Endodermal cell (in vitro differentiated cells): ENCODE results near the gene HSPA9. TPM values are rescaled to one million over a fixed set of nuclear protein-coding genes. Genes with fewer than 3 reads are reported as not detected.
"Not testable (repeated sequence)": the region's sequence is repeated elsewhere in the genome, so short reads cannot be mapped to it uniquely, and the experiment has no call there.

ENCODE experiments used
- DNase-seq: peaks from one replicate; pipeline ENCODE4 v3.0.0-alpha.2; 2017
- H3K27ac ChIP-seq: 2 replicates; pipeline ENCODE4 v1.5.1; 2013; ENCODE audit warnings: mild to moderate bottlenecking, low read depth, low read length, moderate library complexity
- H3K27me3 ChIP-seq: 2 replicates; pipeline ENCODE4 v1.6.1; 2013; ENCODE audit warnings: mild to moderate bottlenecking, low read length, moderate library complexity; ENCODE audit not compliant: insufficient read depth, control insufficient read depth, poor library complexity, severe bottlenecking
- H3K36me3 ChIP-seq: 2 replicates; pipeline ENCODE4 v1.7.0; 2013; ENCODE audit warnings: mild to moderate bottlenecking, low read length, moderate library complexity; ENCODE audit not compliant: control insufficient read depth, insufficient read depth
- H3K4me1 ChIP-seq: one replicate; pipeline ENCODE4 v1.7.0; 2013; ENCODE audit warnings: low read length; ENCODE audit not compliant: control insufficient read depth, insufficient read depth
- H3K4me3 ChIP-seq: 2 replicates; pipeline ENCODE4 v1.5.1; 2013; ENCODE audit warnings: mild to moderate bottlenecking, low read length, moderate library complexity
- H3K9ac ChIP-seq: 2 replicates; pipeline ENCODE4 v1.6.1; 2013; ENCODE audit warnings: mild to moderate bottlenecking, low read length, moderate library complexity; ENCODE audit not compliant: poor library complexity, severe bottlenecking; ENCODE audit errors: extremely low read depth
- H3K9me3 ChIP-seq: 2 replicates; pipeline ENCODE4 v1.6.1; 2013; ENCODE audit warnings: mild to moderate bottlenecking, low read length, moderate library complexity; ENCODE audit not compliant: control insufficient read depth
- H3K27ac Mint-ChIP-seq: 2 replicates; pipeline ENCODE4 v1.8.0; 2020; ENCODE audit warnings: mixed read lengths
- H3K27me3 Mint-ChIP-seq: 2 replicates; pipeline ENCODE4 v1.8.0; 2021; ENCODE audit warnings: mild to moderate bottlenecking, mixed read lengths; ENCODE audit not compliant: insufficient read depth
- H3K36me3 Mint-ChIP-seq: 2 replicates; pipeline ENCODE4 v1.8.0; 2020; ENCODE audit warnings: low read depth, mixed read lengths
- H3K4me1 Mint-ChIP-seq: 2 replicates; pipeline ENCODE4 v1.8.0; 2020; ENCODE audit warnings: mixed read lengths
- H3K4me3 Mint-ChIP-seq: 2 replicates; pipeline ENCODE4 v1.8.0; 2020; ENCODE audit warnings: mild to moderate bottlenecking, moderate library complexity, mixed read lengths
- H3K9me3 Mint-ChIP-seq: 2 replicates; pipeline ENCODE4 v1.8.0; 2020; ENCODE audit warnings: mild to moderate bottlenecking, mixed read lengths
- WGBS, 2 experiments: methylation state at CpG; one replicate each; pipeline versions ENCODE4 v1.1.5 to v1.1.7; 2013; ENCODE audit warnings: missing lambda C conversion rate in 2 of 2, mixed read lengths in 1 of 2; ENCODE audit not compliant: insufficient coverage in 1 of 2, insufficient read length in 1 of 2; 5-methylcytosine and 5-hydroxymethylcytosine counted together
- total RNA-seq, 2 donors: library from RNA; stranded (reverse); fragmentation: NEBNext Ultra II Directional in 1 of 2; extraction: Animal tissue kit (Norgen Biotek cat#: 25700) in 1 of 2; gene quantifications; 2 replicates in 1 of 2; 3 replicates in 1 of 2; pipeline ENCODE4 v1.2.1, GENCODE V29; 2021
- TF ChIP-seq, protein P1 (sequence below): fragments of 200-600 bp; sonication (generic); conservative IDR thresholded peaks from 2 replicates; pipeline ENCODE4 v1.5.0; 2021; ENCODE audit warnings: antibody characterized with exemption, mild to moderate bottlenecking

The HSPA9 gene
- total RNA-seq, 2 donors from 2014 or later = 201 to 212 TPM

DNA sequence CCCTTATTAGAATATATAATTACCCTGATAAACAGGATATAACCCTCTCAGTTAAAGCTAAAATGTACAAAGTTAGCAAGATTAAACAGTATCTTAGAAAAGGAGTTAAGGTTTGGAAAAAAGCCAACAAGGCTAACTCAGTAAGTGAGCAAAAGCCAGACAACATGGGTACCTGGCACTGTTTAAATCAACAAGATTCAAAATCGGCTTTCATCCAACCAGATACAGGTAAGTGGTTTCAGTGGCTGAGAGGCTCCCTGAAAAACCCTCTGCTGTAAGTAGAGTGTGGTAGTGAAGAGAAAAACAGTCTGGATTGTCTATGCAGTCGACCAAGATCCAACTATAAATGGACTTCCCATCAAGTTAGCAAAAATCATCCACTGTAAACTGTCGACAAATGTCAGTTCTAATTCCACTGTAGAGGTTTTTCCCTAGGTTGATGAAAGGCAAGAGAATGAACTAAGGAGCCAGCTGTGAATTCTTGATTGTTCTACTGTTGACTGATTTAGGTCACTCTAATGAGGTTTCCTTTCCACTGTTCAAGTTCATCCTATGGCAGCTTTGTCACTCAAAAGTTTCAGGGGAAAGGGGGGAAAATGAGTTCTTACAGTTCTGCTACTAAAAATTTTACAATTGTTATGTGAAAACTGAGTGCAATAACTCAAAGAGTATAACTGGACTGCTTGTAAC, 59.5 kb downstream of the HSPA9 start:
- Mint-ChIP-seq H3K27me3 (no peaks in the 10 kb centered on the region), H3K4me1 (peaks cover 5% of the 10 kb centered on the region), H3K27ac (no peak overlapping the region), H3K9me3 (no peaks in the 10 kb centered on the region), H3K4me3 (no peak overlapping the region), H3K36me3 (peaks cover 78% of the 10 kb centered on the region)
- Histone ChIP-seq H3K4me1 (peaks cover 2% of the 10 kb centered on the region), H3K36me3 (peaks cover 84% of the 10 kb centered on the region), H3K9ac (no peak overlapping the region), H3K27me3 (no peaks in the 10 kb centered on the region), H3K4me3 (no peak overlapping the region), H3K27ac (no peak overlapping the region), H3K9me3 (no peaks in the 10 kb centered on the region)
- 92 to 100% methylated on average over 1 to 3 of the region's 3 CpGs for WGBS, 2 experiments
- TF ChIP-seq, protein P1, sequence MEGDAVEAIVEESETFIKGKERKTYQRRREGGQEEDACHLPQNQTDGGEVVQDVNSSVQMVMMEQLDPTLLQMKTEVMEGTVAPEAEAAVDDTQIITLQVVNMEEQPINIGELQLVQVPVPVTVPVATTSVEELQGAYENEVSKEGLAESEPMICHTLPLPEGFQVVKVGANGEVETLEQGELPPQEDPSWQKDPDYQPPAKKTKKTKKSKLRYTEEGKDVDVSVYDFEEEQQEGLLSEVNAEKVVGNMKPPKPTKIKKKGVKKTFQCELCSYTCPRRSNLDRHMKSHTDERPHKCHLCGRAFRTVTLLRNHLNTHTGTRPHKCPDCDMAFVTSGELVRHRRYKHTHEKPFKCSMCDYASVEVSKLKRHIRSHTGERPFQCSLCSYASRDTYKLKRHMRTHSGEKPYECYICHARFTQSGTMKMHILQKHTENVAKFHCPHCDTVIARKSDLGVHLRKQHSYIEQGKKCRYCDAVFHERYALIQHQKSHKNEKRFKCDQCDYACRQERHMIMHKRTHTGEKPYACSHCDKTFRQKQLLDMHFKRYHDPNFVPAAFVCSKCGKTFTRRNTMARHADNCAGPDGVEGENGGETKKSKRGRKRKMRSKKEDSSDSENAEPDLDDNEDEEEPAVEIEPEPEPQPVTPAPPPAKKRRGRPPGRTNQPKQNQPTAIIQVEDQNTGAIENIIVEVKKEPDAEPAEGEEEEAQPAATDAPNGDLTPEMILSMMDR = no peak
- no peak for DNase-seq

DNA sequence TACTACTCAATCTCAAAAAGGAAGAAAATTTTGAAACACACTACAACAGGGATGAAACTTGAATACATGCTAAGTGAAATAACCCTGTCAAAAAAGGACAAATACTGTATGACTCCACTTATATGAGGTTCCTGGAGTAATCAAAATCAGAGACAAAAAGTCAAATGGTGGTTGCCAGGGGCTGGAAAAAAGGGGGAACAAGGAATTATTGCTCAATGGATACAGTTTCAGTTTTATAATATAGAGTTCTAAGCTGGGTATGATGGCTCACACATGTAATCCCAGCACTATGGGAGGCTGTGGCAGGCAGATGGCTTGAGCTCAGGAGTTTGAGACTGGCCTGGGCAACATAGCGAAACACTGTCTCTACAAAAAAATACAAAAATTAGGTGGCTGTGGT, 61.2 kb downstream of the HSPA9 start:
- H3K27me3 ChIP-seq = no peaks in the 10 kb centered on the region
- Mint-ChIP-seq H3K36me3 (peaks cover 84% of the 10 kb centered on the region), H3K9me3 (no peaks in the 10 kb centered on the region), H3K4me1 (peaks cover 3% of the 10 kb centered on the region), H3K27me3 (no peaks in the 10 kb centered on the region), H3K4me3 (no peak overlapping the region), H3K27ac (no peak overlapping the region)
- H3K4me3 ChIP-seq = no peak overlapping the region
- 100% methylated on average over 1 of the region's 1 CpG; no CpG with 5 or more reads in 1 of the 2 experiments for WGBS, 2 experiments
- H3K9me3 ChIP-seq = no peaks in the 10 kb centered on the region
- H3K9ac ChIP-seq = no peak overlapping the region
- no peak overlapping the region for H3K27ac ChIP-seq
- TF ChIP-seq, protein P1 = no peak
- no peak for DNase-seq
- peaks cover 93% of the 10 kb centered on the region for H3K36me3 ChIP-seq
- peaks cover 2% of the 10 kb centered on the region for H3K4me1 ChIP-seq

DNA sequence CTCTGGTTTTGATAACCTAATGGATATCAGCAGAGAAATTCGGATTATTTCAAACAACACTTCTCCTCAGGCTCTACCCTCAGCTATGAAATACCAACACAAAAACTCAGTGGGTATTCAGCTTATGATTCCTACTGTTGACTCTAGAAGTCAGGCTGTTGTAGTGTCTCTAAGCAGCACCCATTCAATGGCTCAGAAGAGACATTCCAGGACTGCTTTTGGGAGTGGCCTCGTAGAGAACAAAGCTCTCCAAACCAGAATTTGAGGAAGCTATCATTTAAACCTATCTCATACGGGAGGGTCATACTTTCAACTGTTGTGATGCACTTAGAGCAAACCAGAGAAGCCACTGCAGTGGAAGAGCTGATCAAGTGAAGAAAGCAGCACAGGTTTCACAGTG, 66.2 kb downstream of the HSPA9 start:
- Histone ChIP-seq H3K9ac (no peak overlapping the region), H3K27ac (no peak overlapping the region), H3K27me3 (no peaks in the 10 kb centered on the region), H3K36me3 (peaks cover 82% of the 10 kb centered on the region), H3K4me1 (peaks cover 2% of the 10 kb centered on the region), H3K9me3 (no peaks in the 10 kb centered on the region), H3K4me3 (no peak overlapping the region)
- 78 to 87% methylated on average over 2 to 3 of the region's 3 CpGs for WGBS, 2 experiments
- H3K4me3 Mint-ChIP-seq = no peak overlapping the region
- no peak for DNase-seq
- no peaks in the 10 kb centered on the region for H3K27me3 Mint-ChIP-seq
- no peaks in the 10 kb centered on the region for H3K4me1 Mint-ChIP-seq
- no peaks in the 10 kb centered on the region for H3K9me3 Mint-ChIP-seq
- peaks cover 55% of the 10 kb centered on the region for H3K36me3 Mint-ChIP-seq
- H3K27ac Mint-ChIP-seq = peak overlapping the region; percentile 10
- TF ChIP-seq, protein P1 = no peak

DNA sequence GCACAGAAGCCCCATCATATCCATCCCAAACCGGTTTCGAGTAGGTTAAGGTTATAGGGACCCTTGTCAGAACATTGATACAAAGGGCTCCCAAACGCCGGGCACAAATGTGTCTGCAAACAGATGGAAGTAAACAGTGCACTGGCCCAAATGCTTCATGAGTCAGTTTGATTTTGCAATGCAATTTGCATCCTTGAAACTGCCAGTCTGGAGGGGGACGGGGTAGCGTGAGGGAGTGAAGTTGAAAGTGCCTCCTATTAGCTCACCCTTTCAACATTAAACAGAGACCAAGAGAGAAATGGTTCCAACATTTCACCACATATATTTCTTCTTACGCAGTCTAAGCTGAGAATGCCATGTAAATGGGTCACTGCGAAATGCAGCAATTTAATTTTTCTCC, 67.7 kb downstream of the HSPA9 start:
- peaks cover 69% of the 10 kb centered on the region for H3K36me3 ChIP-seq
- not testable (repeated sequence) for H3K27ac Mint-ChIP-seq, H3K4me1 ChIP-seq, H3K27ac ChIP-seq, H3K4me3 ChIP-seq, H3K9ac ChIP-seq, H3K9me3 Mint-ChIP-seq, H3K27me3 ChIP-seq, H3K4me1 Mint-ChIP-seq, H3K9me3 ChIP-seq, H3K27me3 Mint-ChIP-seq, DNase-seq, H3K4me3 Mint-ChIP-seq
- 89 to 96% methylated on average over 4 to 8 of the region's 8 CpGs for WGBS, 2 experiments
- H3K36me3 Mint-ChIP-seq = peaks cover 42% of the 10 kb centered on the region
